NCI-H2107 (cell line): ENCODE measurements around the gene SUGCT.

Experiments
- DNase-seq: peaks from one replicate; lab custom pipeline; 2025; lab: John Stamatoyannopoulos, UW

The SUGCT gene

DNA sequence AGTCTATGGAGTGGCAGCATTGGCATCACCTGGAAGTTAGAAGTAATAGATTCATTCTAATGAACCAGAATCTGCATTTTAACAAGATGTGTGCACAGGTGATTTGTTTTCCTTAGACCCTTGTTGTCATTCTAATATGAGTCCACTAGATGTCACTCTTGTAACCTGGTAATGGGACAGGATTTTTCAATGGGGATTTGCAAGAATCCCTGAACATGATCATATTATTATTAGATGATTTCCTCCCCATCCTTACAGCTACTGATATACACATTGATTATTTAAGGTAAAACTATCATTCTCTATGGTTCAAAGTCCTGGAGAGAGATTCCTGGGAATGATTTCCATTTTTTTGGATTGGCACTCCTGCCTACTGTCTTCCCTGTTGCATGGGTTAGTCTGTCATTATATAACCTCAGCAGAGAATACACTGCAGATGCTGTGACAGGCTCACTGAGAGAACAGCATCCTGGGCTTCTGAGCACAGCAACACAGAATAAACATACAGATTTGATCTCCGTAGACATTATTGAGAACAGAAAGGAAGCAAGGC lies 194.9 kb downstream of the SUGCT start:
- peak; percentile 10 for DNase-seq

DNA sequence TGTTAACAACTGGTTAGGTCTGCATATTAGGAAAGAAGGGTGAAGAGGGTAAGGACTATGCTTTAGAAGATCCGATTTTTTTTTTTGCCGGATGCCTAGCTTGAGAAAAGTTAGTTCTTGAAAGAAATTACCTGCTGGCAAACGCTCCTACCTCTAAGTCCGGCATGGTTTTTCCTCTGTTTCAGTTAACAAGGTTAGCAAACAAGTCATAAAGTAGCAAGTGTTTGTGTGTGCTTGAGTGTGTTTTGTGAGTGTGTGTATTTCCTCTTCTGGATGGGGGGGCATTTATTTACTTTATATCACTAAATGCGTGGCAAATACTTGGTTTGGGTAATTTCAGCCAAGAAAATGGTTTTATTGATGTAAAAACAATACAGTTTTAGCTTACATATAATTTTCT lies 195.6 kb downstream of the SUGCT start:
- DNase-seq = no peak

- no peak for DNase-seq
Measured at GRCh38 chr7:40331915-40332314, 197.1 kb downstream of the SUGCT start.

DNA sequence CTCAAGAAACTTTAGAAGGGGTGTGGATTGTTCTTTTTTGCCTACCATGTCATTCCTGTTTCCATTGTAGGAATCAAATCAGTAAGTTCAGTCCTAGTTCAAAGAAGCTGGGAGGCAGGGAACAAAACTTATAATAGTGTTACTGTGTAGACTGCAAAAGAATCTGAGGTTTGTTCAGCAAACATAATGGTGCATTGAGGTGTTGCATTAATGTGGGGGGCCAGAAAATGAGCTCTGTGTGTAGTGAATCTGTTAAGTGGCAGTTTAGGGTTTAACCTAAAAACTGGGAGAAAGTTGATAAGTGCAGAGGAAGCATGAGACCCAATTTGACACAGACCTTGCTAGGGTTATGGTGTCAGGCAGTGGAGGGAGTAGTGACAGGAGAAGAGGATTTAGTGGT lies 197.7 kb downstream of the SUGCT start:
- DNase-seq = no peak

DNA sequence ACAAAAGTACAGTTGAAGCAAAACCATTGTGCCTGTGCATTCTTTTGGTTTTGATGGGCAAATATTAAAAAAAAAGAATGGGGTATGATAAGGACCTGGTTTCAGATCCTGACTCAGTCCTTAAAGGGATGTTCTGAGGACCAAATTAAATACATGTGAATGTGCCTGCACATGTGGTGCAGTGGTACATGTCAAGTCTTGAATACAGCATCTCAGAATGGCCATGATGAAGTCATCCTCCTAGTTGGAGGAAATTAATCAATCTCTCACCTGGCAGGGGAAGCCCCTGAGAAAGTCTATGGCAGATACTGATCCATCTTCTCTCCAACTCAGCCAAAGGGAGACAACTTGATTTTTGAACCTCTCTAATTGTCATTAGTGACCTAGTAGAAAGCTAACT lies 207.0 kb downstream of the SUGCT start:
- no peak for DNase-seq

- no peak for DNase-seq
Measured at GRCh38 chr7:40346554-40346953, 211.7 kb downstream of the SUGCT start.

GRCh38 chr7:40348126-40348728 lies 213.4 kb downstream of the SUGCT start:
- DNase-seq = no peak

- DNase-seq = no peak
Measured at GRCh38 chr7:40350100-40350499, 215.3 kb downstream of the SUGCT start.

DNA sequence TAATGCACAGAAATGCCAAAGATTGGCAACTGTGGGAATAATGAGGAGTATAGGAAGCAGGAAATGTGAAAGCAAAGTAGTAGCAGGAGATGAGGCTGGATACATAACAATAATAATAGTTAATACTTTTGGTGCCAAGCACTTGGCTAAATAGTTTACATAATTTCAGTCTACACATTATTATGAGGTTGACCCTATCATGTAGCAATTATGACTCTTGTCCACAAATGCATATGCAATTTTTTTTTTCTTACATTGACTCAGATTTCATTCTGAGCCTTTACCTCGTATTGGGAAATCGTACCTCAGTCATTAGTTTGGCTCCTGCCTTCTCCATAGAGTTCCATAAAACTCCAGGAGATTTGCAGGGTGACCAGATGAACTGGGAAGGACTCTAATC lies 219.9 kb downstream of the SUGCT start:
- no peak for DNase-seq

- no peak for DNase-seq
Measured at GRCh38 chr7:40356312-40356711, 221.5 kb downstream of the SUGCT start.

GRCh38 chr7:40356871-40357709 lies 222.3 kb downstream of the SUGCT start:
- DNase-seq = no peak

- DNase-seq = no peak
Measured at GRCh38 chr7:40369641-40370277, 235.0 kb downstream of the SUGCT start.

DNA sequence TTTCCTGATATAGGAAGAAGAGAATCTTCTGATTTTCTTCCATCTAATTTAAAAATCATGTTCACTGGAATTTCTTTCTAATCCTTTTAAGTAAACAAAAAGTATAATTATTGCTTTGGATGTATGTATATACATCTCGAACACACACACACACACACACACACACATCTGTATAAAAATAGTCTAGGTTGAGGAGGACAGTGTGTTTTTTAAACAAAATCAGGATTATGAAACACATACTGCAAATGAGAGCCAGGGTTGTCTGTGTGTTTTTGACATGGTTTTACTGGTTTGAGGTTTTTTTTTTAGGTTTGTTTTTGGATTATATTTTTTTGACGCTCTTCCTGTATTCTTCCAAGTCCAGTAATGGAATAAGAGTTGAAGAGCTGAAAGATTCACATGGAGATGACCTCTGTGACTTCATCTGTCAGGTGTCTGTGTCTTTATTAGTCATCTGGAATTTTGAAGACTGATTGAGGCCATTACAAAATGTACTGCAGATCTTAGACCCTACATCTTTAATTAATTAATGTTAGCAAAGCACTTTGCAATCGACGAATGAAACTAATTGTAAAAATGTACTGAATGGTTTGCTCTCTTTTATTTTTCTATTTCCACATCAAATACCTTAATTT lies 237.1 kb downstream of the SUGCT start:
- DNase-seq = no peak

GRCh38 chr7:40374575-40374974 lies 239.8 kb downstream of the SUGCT start:
- no peak for DNase-seq

- DNase-seq = no peak
Measured at GRCh38 chr7:40380111-40380510, 245.3 kb downstream of the SUGCT start.

GRCh38 chr7:40382145-40382544 lies 247.3 kb downstream of the SUGCT start:
- DNase-seq = no peak

DNA sequence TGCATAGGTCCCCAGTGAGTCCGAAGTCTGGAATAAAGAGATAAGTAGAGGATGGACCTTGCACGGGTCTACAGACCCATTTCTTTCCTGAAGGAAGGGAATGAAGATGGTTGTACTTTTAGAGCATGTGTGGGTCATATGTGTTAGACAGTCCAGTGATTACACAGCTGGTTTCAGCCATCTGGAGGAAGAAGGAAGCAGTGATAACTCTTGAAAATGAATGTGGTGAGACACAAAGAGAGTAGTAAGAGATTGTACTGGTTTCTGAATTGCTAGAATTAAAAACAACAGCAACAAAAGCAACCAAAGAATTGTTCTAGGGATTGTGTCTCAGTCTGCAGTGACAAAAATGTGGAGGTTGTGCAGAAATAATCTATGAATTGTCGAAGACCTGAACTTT lies 258.9 kb downstream of the SUGCT start:
- no peak for DNase-seq

GRCh38 chr7:40394400-40394799 lies 259.6 kb downstream of the SUGCT start:
- DNase-seq = no peak

GRCh38 chr7:40400525-40400924 lies 265.7 kb downstream of the SUGCT start:
- DNase-seq = no peak

GRCh38 chr7:40401406-40401805 lies 266.6 kb downstream of the SUGCT start:
- no peak for DNase-seq

DNA sequence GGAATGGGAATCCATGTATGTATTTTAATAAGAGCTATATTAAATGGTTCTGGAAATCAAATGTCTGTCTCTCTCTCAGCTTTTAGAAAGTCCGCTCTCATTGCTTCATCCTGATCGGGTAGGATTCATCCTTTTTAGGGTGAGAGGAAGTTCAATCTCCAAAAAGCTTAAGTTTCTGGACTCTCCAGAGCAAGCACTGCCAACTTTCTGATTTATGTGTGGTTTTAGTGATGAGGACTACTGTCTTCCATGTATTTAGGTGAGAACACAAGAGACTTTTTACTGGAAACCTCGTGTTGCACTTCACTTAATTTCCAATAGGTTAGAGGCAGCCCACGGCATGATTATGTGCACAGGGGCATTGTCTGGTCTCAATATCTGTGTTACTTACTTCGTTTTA lies 267.9 kb downstream of the SUGCT start:
- no peak for DNase-seq

DNA sequence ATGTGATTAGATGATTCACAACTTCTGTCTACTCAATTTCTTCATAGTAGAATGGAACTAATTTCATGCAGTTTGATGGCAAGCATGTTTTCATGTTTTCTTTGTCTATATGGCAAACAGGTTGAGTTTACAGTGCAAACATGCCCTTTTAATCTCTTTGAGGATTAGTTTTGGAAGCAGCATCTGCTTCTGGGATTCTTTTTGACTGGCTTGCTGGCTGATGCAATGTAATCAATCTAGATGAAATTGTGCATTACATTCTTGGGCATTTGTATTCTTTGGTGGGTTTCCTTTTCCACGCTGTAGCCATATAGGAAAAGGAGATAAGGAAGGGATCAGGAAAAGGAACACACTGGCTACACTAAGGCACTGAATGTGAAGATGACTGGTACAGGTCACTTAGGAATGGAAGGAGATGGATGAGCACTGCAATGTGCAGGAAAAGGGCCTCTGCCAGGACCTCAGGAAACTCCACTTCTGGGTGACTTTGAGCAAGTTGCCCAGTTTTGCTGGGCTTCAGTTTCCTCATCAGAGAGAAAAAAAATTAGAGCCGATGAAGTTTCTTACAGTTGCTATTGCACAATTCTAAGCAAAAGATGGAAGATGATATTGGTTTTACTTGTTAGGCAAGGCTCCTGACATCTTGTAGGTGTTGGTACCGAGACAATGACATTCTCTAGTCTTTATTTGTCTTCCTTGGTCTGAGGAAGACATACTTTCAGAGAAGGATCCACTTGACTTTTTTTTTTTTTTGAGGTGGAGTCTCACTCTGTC lies 269.1 kb downstream of the SUGCT start:
- DNase-seq = no peak
